SK-N-SH (cell line): ENCODE measurements around the gene SLC35A4.

Source experiments
- ELF1 ChIP-seq: IDR thresholded peaks from 2 replicates; pipeline ENCODE4 v1.4.0; 2012
- FOXJ3 ChIP-seq: sonication (generic); formaldehyde crosslinking; IDR thresholded peaks from 2 replicates; pipeline ENCODE4 v1.5.1; 2020; ENCODE audit warnings: mild to moderate bottlenecking, missing genetic modification reagents
- GABPA ChIP-seq: IDR thresholded peaks from 2 replicates; pipeline ENCODE4 v1.4.0; 2012; ENCODE audit warnings: low read depth, mild to moderate bottlenecking
- NFIC ChIP-seq: IDR thresholded peaks from 2 replicates; pipeline ENCODE4 v1.4.0; 2012; ENCODE audit warnings: borderline replicate concordance
- POLR2AphosphoS5 ChIP-seq: IDR thresholded peaks from 2 replicates; pipeline ENCODE4 v1.6.1; 2012; ENCODE audit warnings: low read depth, low read length
- RAD21 ChIP-seq: IDR thresholded peaks from 2 replicates; pipeline ENCODE4 v1.6.1; 2012; ENCODE audit warnings: mild to moderate bottlenecking, low read length
- SIN3A ChIP-seq: IDR thresholded peaks from 2 replicates; pipeline ENCODE4 v1.6.1; 2012; ENCODE audit warnings: low read depth, mild to moderate bottlenecking, low read length, moderate library complexity, borderline replicate concordance
- TAF1 ChIP-seq: IDR thresholded peaks from 2 replicates; pipeline ENCODE4 v1.6.1; 2012; ENCODE audit warnings: low read depth, mild to moderate bottlenecking, low read length, moderate library complexity, borderline replicate concordance
- TCF12 ChIP-seq: IDR thresholded peaks from 2 replicates; pipeline ENCODE4 v1.4.0; 2012
- YY1 ChIP-seq: IDR thresholded peaks from 2 replicates; pipeline ENCODE4 v1.4.0; 2012; ENCODE audit warnings: low read depth, mild to moderate bottlenecking
- TF ChIP-seq, protein P1 (sequence below): IDR thresholded peaks from 2 replicates; pipeline ENCODE4 v1.6.1; 2012; ENCODE audit warnings: mild to moderate bottlenecking, low read depth, low read length, moderate library complexity
- TF ChIP-seq, protein P2 (sequence below): fragments of 200-600 bp; sonication (generic); IDR thresholded peaks from 2 replicates; pipeline ENCODE4 v1.6.1; 2017; ENCODE audit warnings: antibody characterized with exemption, mild to moderate bottlenecking, moderate library complexity
- TF ChIP-seq, protein P3 (sequence below): fragments of 150-350 bp; IDR thresholded peaks from 2 replicates; pipeline ENCODE4 v1.6.1; 2016; ENCODE audit warnings: mild to moderate bottlenecking, low read depth, low read length
- TF ChIP-seq, protein P4 (sequence below): IDR thresholded peaks from 2 replicates; pipeline ENCODE4; 2012

DNA sequence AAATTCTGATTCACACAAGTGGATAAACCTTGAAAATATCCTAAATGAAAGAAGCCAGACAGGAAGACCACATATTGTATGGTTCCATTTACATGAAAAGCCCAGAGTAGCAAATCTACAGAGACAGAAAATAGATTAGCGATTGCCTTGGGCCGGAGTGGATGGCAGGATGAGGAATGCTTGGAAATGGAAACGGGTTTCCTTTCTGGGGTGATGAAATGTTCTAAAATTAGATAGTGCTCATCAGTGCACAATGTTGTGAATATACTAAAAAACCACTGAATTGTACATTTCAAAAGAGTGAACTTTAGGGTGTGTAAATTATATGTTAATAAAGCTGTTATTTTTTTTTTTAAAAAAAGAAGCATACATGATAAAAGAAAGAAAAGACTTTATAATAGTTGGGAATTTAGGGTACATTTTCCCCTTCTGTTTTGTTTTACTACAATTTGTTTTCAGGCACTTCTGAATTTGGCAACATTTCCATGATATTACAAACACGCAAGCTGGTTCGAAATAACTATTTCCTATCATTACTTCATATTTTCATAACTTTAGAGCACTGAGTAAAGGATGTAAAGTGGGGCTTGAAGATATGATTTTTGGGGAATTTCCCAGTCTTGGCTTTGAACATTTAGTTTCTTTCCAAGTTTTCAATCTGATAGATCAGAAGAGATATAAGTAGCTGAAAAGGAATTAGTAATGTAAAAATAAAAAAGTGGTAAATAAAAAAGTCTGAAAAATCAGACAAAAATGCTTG is 23.9 kb downstream of the SLC35A4 start:
- TF ChIP-seq GABPA = no peak
- no peak for TF ChIP-seq TAF1
- no peak for TF ChIP-seq FOXJ3 (CRISPR knock-in tag)
- TF ChIP-seq, protein P1, sequence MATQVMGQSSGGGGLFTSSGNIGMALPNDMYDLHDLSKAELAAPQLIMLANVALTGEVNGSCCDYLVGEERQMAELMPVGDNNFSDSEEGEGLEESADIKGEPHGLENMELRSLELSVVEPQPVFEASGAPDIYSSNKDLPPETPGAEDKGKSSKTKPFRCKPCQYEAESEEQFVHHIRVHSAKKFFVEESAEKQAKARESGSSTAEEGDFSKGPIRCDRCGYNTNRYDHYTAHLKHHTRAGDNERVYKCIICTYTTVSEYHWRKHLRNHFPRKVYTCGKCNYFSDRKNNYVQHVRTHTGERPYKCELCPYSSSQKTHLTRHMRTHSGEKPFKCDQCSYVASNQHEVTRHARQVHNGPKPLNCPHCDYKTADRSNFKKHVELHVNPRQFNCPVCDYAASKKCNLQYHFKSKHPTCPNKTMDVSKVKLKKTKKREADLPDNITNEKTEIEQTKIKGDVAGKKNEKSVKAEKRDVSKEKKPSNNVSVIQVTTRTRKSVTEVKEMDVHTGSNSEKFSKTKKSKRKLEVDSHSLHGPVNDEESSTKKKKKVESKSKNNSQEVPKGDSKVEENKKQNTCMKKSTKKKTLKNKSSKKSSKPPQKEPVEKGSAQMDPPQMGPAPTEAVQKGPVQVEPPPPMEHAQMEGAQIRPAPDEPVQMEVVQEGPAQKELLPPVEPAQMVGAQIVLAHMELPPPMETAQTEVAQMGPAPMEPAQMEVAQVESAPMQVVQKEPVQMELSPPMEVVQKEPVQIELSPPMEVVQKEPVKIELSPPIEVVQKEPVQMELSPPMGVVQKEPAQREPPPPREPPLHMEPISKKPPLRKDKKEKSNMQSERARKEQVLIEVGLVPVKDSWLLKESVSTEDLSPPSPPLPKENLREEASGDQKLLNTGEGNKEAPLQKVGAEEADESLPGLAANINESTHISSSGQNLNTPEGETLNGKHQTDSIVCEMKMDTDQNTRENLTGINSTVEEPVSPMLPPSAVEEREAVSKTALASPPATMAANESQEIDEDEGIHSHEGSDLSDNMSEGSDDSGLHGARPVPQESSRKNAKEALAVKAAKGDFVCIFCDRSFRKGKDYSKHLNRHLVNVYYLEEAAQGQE = no peak
- TF ChIP-seq, protein P2, sequence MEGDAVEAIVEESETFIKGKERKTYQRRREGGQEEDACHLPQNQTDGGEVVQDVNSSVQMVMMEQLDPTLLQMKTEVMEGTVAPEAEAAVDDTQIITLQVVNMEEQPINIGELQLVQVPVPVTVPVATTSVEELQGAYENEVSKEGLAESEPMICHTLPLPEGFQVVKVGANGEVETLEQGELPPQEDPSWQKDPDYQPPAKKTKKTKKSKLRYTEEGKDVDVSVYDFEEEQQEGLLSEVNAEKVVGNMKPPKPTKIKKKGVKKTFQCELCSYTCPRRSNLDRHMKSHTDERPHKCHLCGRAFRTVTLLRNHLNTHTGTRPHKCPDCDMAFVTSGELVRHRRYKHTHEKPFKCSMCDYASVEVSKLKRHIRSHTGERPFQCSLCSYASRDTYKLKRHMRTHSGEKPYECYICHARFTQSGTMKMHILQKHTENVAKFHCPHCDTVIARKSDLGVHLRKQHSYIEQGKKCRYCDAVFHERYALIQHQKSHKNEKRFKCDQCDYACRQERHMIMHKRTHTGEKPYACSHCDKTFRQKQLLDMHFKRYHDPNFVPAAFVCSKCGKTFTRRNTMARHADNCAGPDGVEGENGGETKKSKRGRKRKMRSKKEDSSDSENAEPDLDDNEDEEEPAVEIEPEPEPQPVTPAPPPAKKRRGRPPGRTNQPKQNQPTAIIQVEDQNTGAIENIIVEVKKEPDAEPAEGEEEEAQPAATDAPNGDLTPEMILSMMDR = no peak
- TF ChIP-seq, protein P3, sequence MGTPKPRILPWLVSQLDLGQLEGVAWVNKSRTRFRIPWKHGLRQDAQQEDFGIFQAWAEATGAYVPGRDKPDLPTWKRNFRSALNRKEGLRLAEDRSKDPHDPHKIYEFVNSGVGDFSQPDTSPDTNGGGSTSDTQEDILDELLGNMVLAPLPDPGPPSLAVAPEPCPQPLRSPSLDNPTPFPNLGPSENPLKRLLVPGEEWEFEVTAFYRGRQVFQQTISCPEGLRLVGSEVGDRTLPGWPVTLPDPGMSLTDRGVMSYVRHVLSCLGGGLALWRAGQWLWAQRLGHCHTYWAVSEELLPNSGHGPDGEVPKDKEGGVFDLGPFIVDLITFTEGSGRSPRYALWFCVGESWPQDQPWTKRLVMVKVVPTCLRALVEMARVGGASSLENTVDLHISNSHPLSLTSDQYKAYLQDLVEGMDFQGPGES = no peak
- no peak for TF ChIP-seq POLR2AphosphoS5
- TF ChIP-seq, protein P4, sequence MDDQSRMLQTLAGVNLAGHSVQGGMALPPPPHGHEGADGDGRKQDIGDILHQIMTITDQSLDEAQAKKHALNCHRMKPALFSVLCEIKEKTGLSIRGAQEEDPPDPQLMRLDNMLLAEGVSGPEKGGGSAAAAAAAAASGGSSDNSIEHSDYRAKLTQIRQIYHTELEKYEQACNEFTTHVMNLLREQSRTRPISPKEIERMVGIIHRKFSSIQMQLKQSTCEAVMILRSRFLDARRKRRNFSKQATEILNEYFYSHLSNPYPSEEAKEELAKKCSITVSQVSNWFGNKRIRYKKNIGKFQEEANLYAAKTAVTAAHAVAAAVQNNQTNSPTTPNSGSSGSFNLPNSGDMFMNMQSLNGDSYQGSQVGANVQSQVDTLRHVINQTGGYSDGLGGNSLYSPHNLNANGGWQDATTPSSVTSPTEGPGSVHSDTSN = no peak
- TF ChIP-seq NFIC = no peak
- TF ChIP-seq ELF1 = no peak
- no peak for TF ChIP-seq RAD21
- TF ChIP-seq YY1 = no peak
- TF ChIP-seq SIN3A = no peak
- no peak for TF ChIP-seq TCF12
